ENCODE data around the gene LRRC32.

- no peak for TF ChIP-seq CTCF (optimal IDR thresholded peaks at IDR 0.05 in 1 of 3, IDR thresholded peaks at IDR 0.05 in 1 of 3, conservative IDR thresholded peaks at IDR 0.05 in 1 of 3; ENCODE audit: extremely low read depth in 1 of 3, insufficient read depth in 2 of 3, low read length in 3 of 3)
- no peak for TF ChIP-seq EZH2 (IDR thresholded peaks at IDR 0.05; ENCODE audit: low read length)
These were observed 30.0 kb downstream of the LRRC32 start for GRCh38 chr11:76640501-76640900.

All from keratinocyte (primary cell).